Measurements from ENCODE around the gene C19orf33. TPM values are rescaled to one million over a fixed set of nuclear protein-coding genes. Genes with fewer than 3 reads are reported as not detected.

The C19orf33 gene
- total and polyA plus RNA-seq, 3 experiments from 2014 or later = 0.90 TPM; not detected in 2

- H3K27ac Mint-ChIP-seq = peak overlapping the region; percentile 84 to 98 (median 92)
- DNase-seq = peak in 3 of 5 donors; percentile 15 to 35 (median 26)
- POLR2A ChIA-PET = no interaction called here
- Histone ChIP-seq H3K27ac (ENCODE audit: low read depth, low read length) (peak overlapping the region; percentile 95), H3K9me3 (ENCODE audit: low read length) (no peaks in the 10 kb centered on the region), H3K36me3 (ENCODE audit: insufficient read depth, low read length) (no peaks in the 10 kb centered on the region), H3K4me3 (ENCODE audit: low read length) (peak overlapping the region; percentile 82), H3K4me1 (ENCODE audit: insufficient read depth, low read length) (peaks cover 48% of the 10 kb centered on the region), H3K27me3 (ENCODE audit: insufficient read depth, low read length, poor library complexity, severe bottlenecking) (no peaks in the 10 kb centered on the region)
- no peaks in the 10 kb centered on the region for H3K9me3 Mint-ChIP-seq
- no peaks in the 10 kb centered on the region for H3K27me3 Mint-ChIP-seq
- peak overlapping the region; percentile 81 to 95 (median 90) for H3K4me3 Mint-ChIP-seq
- H3K4me1 Mint-ChIP-seq = peaks cover 45 to 71% (median 60%) of the 10 kb centered on the region in 3 donors
- CTCF ChIA-PET = interaction anchor here (2.3 kb wide), 1 partner anchor 18 kb away, joined by 10 read pairs; the partner anchor contains the start of gene CATSPERG
- peaks cover 0 to 3% (median 2%) of the 10 kb centered on the region in 3 donors for H3K36me3 Mint-ChIP-seq
Measured at GRCh38 chr19:38317104-38317612, 13.1 kb downstream of the C19orf33 start.

- H3K27ac Mint-ChIP-seq = peak overlapping the region in 6 of 8 donors; percentile 35 to 84 (median 68)
- H3K36me3 Mint-ChIP-seq = peaks cover 0 to 7% (median 4%) of the 10 kb centered on the region in 3 donors
- no peaks in the 10 kb centered on the region for H3K36me3 ChIP-seq (ENCODE audit: insufficient read depth, low read length)
- peaks cover 45 to 68% (median 55%) of the 10 kb centered on the region in 3 donors for H3K4me1 Mint-ChIP-seq
- H3K4me1 ChIP-seq (ENCODE audit: insufficient read depth, low read length) = peaks cover 48% of the 10 kb centered on the region
- H3K4me3 ChIP-seq (ENCODE audit: low read length) = no peak overlapping the region
- H3K27ac ChIP-seq (ENCODE audit: low read depth, low read length) = no peak overlapping the region
- no peaks in the 10 kb centered on the region for H3K27me3 Mint-ChIP-seq
- no peak for DNase-seq
- H3K4me3 Mint-ChIP-seq = peak overlapping the region; percentile 82 to 86 (median 84)
- no peaks in the 10 kb centered on the region for H3K27me3 ChIP-seq (ENCODE audit: insufficient read depth, low read length, poor library complexity, severe bottlenecking)
- CTCF ChIA-PET = interaction anchor here (0.8 to 2.9 kb wide), 4 partner anchors 17 to 84 kb away, joined by 3 to 11 read pairs (median 6); partner anchors contain the start of genes CATSPERG, FAM98C and PSMD8
- no peaks in the 10 kb centered on the region for H3K9me3 Mint-ChIP-seq
- H3K9me3 ChIP-seq (ENCODE audit: low read length) = no peaks in the 10 kb centered on the region
- POLR2A ChIA-PET = no interaction called here
Measured at GRCh38 chr19:38318660-38319059, 14.6 kb downstream of the C19orf33 start.

GRCh38 chr19:38319421-38320258 is 15.6 kb downstream of the C19orf33 start, which contains the start of gene KCNK6:
Gene KCNK6, plus strand, starts transcription at chr19:38319845. Its CDS starts 106 bp downstream, at chr19:38319951.
- no peaks in the 10 kb centered on the region for H3K9me3 Mint-ChIP-seq
- Histone ChIP-seq H3K36me3 (ENCODE audit: insufficient read depth, low read length) (no peaks in the 10 kb centered on the region), H3K9me3 (ENCODE audit: low read length) (no peaks in the 10 kb centered on the region), H3K4me1 (ENCODE audit: insufficient read depth, low read length) (peaks cover 48% of the 10 kb centered on the region), H3K4me3 (ENCODE audit: low read length) (peak within 1 kb of the TSS; percentile 83), H3K27ac (ENCODE audit: low read depth, low read length) (peak within 1 kb of the TSS; percentile 24), H3K27me3 (ENCODE audit: insufficient read depth, low read length, poor library complexity, severe bottlenecking) (no peaks in the 10 kb centered on the region)
- CTCF ChIA-PET = interaction anchor here (0.8 to 2.9 kb wide), 5 partner anchors 16 to 84 kb away, joined by 3 to 11 read pairs (median 4); partner anchors contain the start of genes CATSPERG, FAM98C and PSMD8
- H3K4me1 Mint-ChIP-seq = peaks cover 45 to 66% (median 53%) of the 10 kb centered on the region in 3 donors
- no peaks in the 10 kb centered on the region for H3K27me3 Mint-ChIP-seq
- peaks cover 0 to 13% (median 3%) of the 10 kb centered on the region in 3 donors for H3K36me3 Mint-ChIP-seq
- POLR2A ChIA-PET = interaction anchor here (0.6 kb wide), 2 partner anchors 59 to 917 kb away, joined by 3 to 4 read pairs; no protein-coding TSS in a partner anchor
- peak within 1 kb of the TSS; percentile 48 to 94 (median 80) for H3K27ac Mint-ChIP-seq
- peak; percentile 38 to 63 (median 41) for DNase-seq
- peak within 1 kb of the TSS; percentile 84 to 92 (median 85) for H3K4me3 Mint-ChIP-seq

GRCh38 chr19:38320969-38321339 is 16.9 kb downstream of the C19orf33 start:
- H3K36me3 ChIP-seq (ENCODE audit: insufficient read depth, low read length) = no peaks in the 10 kb centered on the region
- Mint-ChIP-seq H3K9me3 (no peaks in the 10 kb centered on the region), H3K4me1 (peaks cover 40 to 57% (median 48%) of the 10 kb centered on the region in 3 donors), H3K27ac (peak overlapping the region; percentile 48 to 94 (median 85)), H3K4me3 (peak overlapping the region; percentile 84 to 91 (median 85)), H3K27me3 (no peaks in the 10 kb centered on the region), H3K36me3 (peaks cover 0 to 25% (median 6%) of the 10 kb centered on the region in 3 donors)
- no peak for DNase-seq
- no peak overlapping the region for H3K4me3 ChIP-seq (ENCODE audit: low read length)
- no peak overlapping the region for H3K27ac ChIP-seq (ENCODE audit: low read depth, low read length)
- ChIA-PET CTCF (interaction anchor here (1.6 to 2.9 kb wide), 2 partner anchors 53 to 77 kb away, joined by 3 to 11 read pairs; partner anchors contain the start of gene PSMD8), POLR2A (no interaction called here)
- no peaks in the 10 kb centered on the region for H3K9me3 ChIP-seq (ENCODE audit: low read length)
- H3K27me3 ChIP-seq (ENCODE audit: insufficient read depth, low read length, poor library complexity, severe bottlenecking) = no peaks in the 10 kb centered on the region
- peaks cover 43% of the 10 kb centered on the region for H3K4me1 ChIP-seq (ENCODE audit: insufficient read depth, low read length)

GRCh38 chr19:38321646-38322196 is 17.7 kb downstream of the C19orf33 start:
- H3K4me3 ChIP-seq (ENCODE audit: low read length) = no peak overlapping the region
- no peaks in the 10 kb centered on the region for H3K27me3 ChIP-seq (ENCODE audit: insufficient read depth, low read length, poor library complexity, severe bottlenecking)
- DNase-seq = no peak
- peaks cover 36% of the 10 kb centered on the region for H3K4me1 ChIP-seq (ENCODE audit: insufficient read depth, low read length)
- H3K27ac Mint-ChIP-seq = peak overlapping the region in 4 of 8 donors; percentile 35 to 87 (median 59)
- H3K36me3 Mint-ChIP-seq = peaks cover 0 to 32% (median 7%) of the 10 kb centered on the region in 3 donors
- POLR2A ChIA-PET = no interaction called here
- H3K9me3 ChIP-seq (ENCODE audit: low read length) = no peaks in the 10 kb centered on the region
- CTCF ChIA-PET = no interaction called here
- no peaks in the 10 kb centered on the region for H3K27me3 Mint-ChIP-seq
- H3K9me3 Mint-ChIP-seq = no peaks in the 10 kb centered on the region
- H3K27ac ChIP-seq (ENCODE audit: low read depth, low read length) = no peak overlapping the region
- H3K4me1 Mint-ChIP-seq = peaks cover 34 to 49% (median 41%) of the 10 kb centered on the region in 3 donors
- H3K36me3 ChIP-seq (ENCODE audit: insufficient read depth, low read length) = no peaks in the 10 kb centered on the region
- peak overlapping the region in 5 of 7 donors; percentile 34 to 86 (median 84) for H3K4me3 Mint-ChIP-seq

GRCh38 chr19:38323291-38323690 is 19.2 kb downstream of the C19orf33 start:
- peak overlapping the region in 6 of 8 donors; percentile 18 to 69 (median 52) for H3K27ac Mint-ChIP-seq
- CTCF ChIA-PET = no interaction called here

GRCh38 chr19:38324431-38324830 is 20.4 kb downstream of the C19orf33 start:
- peaks cover 7% of the 10 kb centered on the region for H3K36me3 ChIP-seq (ENCODE audit: insufficient read depth, low read length)
- no peaks in the 10 kb centered on the region for H3K27me3 ChIP-seq (ENCODE audit: insufficient read depth, low read length, poor library complexity, severe bottlenecking)
- Mint-ChIP-seq H3K9me3 (no peaks in the 10 kb centered on the region), H3K4me1 (peaks cover 13 to 26% (median 18%) of the 10 kb centered on the region in 3 donors), H3K4me3 (no peak overlapping the region), H3K27me3 (no peaks in the 10 kb centered on the region), H3K27ac (no peak overlapping the region), H3K36me3 (peaks cover 0 to 49% (median 14%) of the 10 kb centered on the region in 3 donors)
- ChIA-PET CTCF (no interaction called here), POLR2A (no interaction called here)
- no peak overlapping the region for H3K4me3 ChIP-seq (ENCODE audit: low read length)
- DNase-seq = no peak
- no peaks in the 10 kb centered on the region for H3K9me3 ChIP-seq (ENCODE audit: low read length)
- peaks cover 16% of the 10 kb centered on the region for H3K4me1 ChIP-seq (ENCODE audit: insufficient read depth, low read length)
- H3K27ac ChIP-seq (ENCODE audit: low read depth, low read length) = no peak overlapping the region

More at GRCh38 chr19:38323291-38323690, 19.2 kb downstream of the C19orf33 start:
- Mint-ChIP-seq H3K36me3 (peaks cover 0 to 48% (median 13%) of the 10 kb centered on the region in 3 donors), H3K4me1 (peaks cover 24 to 37% (median 30%) of the 10 kb centered on the region in 3 donors), H3K4me3 (no peak overlapping the region), H3K9me3 (no peaks in the 10 kb centered on the region), H3K27me3 (no peaks in the 10 kb centered on the region)
- Histone ChIP-seq H3K27me3 (ENCODE audit: insufficient read depth, low read length, poor library complexity, severe bottlenecking) (no peaks in the 10 kb centered on the region), H3K4me3 (ENCODE audit: low read length) (no peak overlapping the region), H3K27ac (ENCODE audit: low read depth, low read length) (no peak overlapping the region), H3K36me3 (ENCODE audit: insufficient read depth, low read length) (peaks cover 7% of the 10 kb centered on the region), H3K4me1 (ENCODE audit: insufficient read depth, low read length) (peaks cover 27% of the 10 kb centered on the region), H3K9me3 (ENCODE audit: low read length) (no peaks in the 10 kb centered on the region)
- POLR2A ChIA-PET = no interaction called here
- DNase-seq = no peak

All from CD8-positive, alpha-beta memory T cell (primary cell).